GM21576 (cell line): ENCODE measurements around the gene TPSAB1.

ENCODE experiments used
- ATAC-seq: cut with Tn5 transposase; IDR thresholded peaks from one replicate; pipeline ENCODE4 v1.9.1; 2021; ENCODE audit warnings: mild to moderate bottlenecking, moderate library complexity; ENCODE audit not compliant: unreplicated experiment

TPSAB1 gene

DNA sequence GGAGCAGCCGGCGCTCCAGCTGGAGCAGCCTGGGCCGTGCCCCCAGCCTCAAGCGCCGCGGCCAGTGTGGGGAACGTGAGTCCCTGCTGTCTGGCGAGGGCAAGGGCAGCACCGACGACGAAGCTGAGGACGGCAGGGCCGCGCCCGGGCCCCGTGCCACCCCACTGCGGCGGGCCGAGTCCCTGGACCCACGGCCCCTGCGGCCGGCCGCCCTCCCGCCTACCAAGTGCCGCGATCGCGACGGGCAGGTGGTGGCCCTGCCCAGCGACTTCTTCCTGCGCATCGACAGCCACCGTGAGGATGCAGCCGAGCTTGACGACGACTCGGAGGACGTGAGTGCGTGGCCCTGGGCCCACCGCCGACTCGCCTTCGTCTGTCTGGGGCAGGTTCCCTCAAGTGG, 31.4 kb upstream of the TPSAB1 start:
- no peak for ATAC-seq

DNA sequence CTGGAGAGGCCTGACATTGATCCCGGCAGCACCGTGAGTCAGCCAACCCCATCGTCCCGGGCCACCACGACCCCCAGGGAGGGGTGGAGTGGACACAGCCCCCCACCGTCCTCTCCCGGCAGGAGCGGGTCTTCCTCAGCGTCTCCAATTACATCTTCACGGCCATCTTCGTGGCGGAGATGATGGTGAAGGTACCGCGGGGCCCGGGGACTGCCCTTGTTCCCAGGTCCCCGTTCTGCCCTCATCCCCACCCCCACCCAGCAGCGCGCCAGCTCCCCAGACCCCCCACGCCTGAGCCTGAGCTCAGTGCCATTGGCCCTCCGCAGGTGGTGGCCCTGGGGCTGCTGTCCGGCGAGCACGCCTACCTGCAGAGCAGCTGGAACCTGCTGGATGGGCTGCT, 30.0 kb upstream of the TPSAB1 start:
- ATAC-seq = no peak

DNA sequence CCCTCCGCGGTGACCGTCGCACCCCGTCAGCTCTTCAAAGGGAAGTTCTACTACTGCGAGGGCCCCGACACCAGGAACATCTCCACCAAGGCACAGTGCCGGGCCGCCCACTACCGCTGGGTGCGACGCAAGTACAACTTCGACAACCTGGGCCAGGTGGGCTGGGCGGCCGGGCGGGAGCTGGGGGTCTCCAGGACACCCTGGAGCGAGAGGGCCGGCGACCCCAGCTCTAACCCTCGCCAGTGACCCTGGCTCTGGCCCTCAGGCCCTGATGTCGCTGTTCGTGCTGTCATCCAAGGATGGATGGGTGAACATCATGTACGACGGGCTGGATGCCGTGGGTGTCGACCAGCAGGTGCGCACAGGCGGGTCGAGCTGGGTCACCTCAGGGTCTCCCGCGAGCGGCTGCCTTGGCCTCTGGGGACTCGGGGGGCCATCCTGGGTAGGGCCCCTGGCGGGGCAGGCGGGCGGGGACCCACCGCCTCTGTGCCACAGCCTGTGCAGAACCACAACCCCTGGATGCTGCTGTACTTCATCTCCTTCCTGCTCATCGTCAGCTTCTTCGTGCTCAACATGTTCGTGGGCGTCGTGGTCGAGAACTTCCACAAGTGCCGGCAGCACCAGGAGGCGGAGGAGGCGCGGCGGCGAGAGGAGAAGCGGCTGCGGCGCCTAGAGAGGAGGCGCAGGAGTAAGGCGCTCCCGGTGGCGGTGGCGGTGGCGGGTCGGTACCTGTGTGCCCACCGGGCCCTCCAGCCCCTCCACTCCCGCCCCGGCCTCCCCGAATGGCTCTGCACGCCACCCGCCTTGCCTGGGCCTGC, 28.8 kb upstream of the TPSAB1 start:
- ATAC-seq = no peak

DNA sequence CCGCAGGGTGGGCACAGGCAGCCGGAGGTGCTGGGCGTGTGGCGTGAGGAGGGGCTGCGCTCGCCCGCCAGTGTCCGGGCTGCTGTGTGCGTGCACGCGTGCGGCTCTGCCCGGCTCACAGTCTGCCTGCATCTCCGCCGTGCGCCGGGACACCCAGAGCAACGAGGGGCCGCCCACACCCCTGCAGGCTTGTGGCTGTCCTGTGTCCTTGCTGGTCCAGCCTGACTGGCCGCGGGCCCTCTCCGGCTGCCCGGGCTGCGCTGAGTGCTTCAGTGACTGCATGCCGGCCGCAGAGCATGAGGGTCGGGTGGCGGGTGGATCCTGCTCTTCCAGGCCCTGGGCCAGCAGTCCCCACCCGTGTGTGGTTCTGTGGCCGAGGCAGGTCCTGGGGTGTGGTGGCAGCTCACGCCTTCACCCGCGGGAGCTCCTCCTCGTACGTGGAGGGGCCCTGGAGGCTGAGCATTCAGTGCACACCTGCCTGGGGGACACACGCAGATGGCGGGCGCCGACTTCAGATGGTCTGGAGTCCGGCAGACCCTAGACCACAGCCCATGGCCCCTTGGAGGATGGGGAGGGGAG, 27.8 kb upstream of the TPSAB1 start:
- ATAC-seq = no peak

DNA sequence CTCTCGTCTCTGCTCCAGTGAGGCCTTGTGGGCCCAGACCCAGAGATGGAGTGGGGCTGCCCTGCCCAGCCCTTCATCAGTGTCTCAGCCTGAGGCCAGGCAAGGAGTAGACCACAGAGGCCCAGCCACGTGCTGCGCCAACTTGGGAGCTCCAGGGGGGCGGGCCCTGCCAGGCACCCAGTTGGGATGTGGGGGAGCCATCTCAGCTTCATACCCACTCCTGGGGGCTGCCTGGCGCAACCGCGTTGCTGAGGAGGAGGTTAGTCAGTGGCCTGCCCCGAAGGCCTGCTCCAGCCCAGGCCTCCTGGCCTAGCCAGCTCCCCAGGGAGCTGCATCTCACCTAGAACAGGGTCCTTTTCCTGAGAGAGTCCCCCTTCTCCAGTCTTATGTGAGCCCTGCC, 27.3 kb upstream of the TPSAB1 start:
- ATAC-seq = no peak

DNA sequence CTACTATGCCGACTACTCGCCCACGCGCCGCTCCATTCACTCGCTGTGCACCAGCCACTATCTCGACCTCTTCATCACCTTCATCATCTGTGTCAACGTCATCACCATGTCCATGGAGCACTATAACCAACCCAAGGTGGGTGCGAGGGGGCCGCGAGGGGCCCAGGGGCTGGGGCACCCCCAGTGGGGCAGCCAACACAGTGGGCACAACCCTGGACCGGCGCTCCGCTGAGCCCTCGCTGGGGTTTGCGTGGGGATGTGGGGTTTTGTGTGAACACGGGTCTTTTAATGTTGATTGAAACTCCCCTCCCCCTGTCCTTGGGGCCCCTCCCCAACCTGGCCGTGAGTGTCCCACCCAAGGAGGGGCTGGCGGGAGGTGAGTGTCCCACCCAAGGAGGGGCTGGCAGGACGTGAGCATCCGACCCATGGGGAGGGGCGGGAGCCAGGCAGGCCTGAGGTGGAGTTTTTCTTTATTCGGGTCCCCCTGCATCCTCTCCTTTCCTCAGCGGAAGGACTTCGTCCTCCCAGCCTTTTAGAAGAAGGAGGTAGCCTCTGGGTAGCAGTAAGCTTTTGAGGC, 26.6 kb upstream of the TPSAB1 start:
- no peak for ATAC-seq

DNA sequence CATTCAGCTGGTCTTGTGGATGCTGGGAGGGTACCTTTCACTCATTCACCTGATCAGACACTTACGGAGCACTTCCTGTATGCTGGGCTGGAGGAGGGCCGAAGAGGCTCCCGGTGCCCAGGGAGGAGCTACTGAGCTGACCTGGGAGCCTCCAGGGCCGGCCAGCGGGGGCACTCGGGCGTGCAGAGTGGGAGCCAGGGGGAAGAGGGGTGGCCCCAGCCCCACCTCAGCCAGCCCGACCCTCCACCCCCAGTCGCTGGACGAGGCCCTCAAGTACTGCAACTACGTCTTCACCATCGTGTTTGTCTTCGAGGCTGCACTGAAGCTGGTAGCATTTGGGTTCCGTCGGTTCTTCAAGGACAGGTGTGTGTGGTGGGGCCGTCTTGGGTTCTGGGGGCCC, 25.8 kb upstream of the TPSAB1 start:
- ATAC-seq = no peak

DNA sequence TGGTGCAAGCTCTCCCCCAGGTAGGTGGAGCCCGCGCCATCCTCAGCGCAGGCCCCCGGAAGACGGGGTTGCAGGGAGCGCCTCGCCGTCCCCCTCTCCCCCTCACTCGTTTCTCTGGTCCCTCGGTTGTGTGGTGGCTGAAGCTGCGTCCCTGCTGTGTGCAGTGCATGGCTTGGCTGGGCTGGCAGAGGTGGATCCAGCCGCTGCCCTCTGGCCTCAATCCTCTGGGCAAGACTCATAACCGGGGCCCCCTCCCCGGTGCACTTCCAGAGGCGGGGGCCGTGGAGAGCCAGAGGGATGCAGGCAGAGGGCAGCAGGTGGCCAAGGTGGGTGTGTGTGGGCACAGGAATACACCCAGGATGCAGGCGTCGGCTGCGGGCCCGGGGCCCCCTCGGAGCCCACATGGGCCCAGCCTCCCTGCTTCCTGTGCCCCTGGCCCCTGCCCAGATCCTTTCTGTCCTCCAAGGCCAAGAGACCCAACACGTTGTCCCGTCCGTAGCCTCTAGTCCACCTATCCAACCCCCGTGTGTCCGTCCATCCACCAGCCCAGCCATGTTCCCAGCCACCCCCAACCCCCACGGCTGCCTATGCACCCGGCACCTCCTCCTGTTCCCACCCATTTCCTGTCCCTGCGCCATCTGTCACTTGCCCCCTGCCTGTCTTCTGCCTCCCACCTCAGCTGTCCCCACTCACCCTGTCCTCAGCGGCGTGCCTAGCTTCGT, 24.8 kb upstream of the TPSAB1 start:
- ATAC-seq = no peak

DNA sequence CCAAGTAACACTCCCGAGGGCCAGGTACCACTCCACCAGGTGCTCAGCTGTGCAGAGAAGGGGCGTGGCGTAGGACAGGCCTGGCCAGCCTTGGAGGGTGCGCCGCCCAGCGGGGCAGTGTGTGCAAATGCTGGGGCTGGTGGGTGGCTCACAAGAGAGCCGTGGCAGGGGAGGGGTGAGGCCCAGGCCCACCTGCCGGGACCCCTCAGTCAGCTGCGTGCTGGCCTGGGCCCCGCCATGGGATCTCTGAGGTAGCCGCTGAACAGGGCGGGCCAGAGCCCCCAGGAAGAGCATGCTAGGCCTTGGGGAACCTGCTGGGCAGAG, 24.2 kb upstream of the TPSAB1 start:
- ATAC-seq = no peak

DNA sequence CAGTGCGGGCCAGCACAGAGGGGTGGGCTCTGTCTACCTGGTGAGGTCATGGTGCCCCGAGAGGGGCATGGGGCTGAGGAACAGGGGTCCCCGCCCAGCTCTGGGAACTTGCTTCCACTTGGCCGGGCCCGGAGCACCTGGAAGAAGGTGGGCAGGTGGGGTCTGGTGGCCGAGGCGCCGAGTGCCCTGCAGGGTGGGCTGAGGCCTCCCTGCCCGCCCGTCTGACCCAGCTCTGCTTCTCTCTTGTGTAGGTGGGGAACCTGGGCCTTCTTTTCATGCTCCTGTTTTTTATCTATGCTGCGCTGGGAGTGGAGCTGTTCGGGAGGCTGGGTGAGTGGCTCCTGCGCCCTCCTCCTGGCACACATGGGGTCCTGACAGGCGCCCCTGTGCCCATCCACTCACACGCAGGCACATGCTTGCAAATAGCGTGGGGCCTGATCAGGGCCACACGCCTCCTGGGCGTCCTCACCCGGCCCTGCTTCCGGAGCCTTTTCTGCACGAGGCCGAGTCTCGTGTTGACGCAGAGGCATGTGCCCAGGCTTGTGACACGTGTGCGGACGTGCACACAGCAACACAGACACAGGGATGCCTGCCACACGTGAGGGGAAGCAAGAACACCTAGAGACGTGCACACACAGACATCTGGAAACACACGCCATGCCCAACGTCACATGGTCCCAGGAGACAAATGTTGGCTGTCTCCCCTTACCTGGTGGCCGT, 23.7 kb upstream of the TPSAB1 start:
- no peak for ATAC-seq

DNA sequence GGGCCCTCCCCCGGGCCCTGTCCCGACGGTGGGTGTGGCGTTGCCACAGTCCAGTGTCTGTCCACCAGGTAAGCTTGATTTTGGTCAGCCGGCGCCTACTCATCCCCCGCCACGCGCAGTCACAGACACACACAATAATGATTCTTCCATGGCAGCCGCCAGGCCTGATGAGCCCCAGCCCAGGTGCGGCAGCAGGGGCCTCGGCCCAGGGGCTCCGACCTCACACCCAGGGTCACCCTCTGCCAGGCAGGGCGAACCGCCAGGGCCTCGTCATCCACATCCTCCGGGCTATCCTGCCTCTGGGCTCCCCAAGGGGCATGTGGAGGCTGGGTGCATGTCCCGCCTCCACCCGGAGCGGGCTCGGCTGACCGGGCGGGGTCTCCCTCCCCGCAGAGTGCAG, 23.0 kb upstream of the TPSAB1 start:
- no peak for ATAC-seq

DNA sequence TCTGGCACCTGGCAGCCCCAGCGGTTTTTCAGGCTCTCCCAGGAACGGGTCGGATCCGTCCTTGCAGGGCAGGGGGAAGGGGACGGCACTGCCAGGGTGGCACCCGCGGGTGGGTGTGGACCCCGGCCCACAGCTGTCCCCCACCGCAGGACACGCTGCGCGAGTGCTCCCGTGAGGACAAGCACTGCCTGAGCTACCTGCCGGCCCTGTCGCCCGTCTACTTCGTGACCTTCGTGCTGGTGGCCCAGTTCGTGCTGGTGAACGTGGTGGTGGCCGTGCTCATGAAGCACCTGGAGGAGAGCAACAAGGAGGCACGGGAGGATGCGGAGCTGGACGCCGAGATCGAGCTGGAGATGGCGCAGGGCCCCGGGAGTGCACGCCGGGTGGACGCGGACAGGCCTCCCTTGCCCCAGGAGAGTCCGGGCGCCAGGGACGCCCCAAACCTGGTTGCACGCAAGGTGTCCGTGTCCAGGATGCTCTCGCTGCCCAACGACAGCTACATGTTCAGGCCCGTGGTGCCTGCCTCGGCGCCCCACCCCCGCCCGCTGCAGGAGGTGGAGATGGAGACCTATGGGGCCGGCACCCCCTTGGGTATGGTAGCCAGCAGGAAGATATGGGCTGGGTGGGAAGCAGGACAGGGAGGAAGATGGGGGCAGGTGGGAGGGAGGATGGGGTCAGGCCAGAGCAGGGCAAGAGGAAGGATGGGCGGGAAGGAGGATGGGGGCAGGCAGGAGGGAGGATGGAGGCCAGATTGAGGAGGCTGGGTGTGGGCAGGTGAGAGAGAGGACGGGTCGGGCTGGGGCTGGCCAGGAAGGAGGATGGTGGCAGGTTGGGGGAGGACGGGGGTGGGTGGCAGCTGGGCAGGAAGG, 22.2 kb upstream of the TPSAB1 start:
- ATAC-seq = no peak

DNA sequence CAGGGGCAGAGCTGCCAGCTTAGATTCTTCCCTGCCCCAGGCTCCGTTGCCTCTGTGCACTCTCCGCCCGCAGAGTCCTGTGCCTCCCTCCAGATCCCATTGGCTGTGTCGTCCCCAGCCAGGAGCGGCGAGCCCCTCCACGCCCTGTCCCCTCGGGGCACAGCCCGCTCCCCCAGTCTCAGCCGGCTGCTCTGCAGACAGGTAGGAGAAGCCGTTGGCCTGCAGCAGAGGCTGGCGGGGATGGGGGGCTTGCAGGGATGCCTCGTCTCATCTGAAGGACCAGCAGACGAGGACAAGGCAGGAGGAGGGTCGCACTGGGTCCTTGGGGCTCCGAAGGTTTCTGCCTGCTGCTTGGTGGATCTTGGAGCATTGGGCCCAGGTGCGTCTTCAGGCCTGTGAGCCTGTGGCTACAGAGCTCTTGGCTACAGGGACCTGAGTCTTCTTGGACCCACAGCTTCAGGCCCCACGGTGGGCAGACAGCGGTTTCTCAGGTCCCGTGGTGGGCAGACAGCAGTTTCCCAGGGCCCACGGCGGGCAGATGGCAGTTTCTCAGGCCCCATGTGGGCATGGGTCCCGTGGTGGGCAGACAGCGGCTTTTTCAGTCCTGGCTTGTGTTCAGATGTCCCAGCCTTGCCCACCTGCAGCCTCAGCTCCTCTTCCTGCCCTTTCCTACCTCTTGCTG, 21.4 kb upstream of the TPSAB1 start:
- no peak for ATAC-seq

DNA sequence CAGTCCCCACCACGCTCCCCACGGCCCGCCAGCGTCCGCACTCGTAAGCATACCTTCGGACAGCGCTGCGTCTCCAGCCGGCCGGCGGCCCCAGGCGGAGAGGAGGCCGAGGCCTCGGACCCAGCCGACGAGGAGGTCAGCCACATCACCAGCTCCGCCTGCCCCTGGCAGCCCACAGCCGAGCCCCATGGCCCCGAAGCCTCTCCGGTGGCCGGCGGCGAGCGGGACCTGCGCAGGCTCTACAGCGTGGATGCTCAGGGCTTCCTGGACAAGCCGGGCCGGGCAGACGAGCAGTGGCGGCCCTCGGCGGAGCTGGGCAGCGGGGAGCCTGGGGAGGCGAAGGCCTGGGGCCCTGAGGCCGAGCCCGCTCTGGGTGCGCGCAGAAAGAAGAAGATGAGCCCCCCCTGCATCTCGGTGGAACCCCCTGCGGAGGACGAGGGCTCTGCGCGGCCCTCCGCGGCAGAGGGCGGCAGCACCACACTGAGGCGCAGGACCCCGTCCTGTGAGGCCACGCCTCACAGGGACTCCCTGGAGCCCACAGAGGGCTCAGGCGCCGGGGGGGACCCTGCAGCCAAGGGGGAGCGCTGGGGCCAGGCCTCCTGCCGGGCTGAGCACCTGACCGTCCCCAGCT, 20.3 kb upstream of the TPSAB1 start:
- no peak for ATAC-seq

DNA sequence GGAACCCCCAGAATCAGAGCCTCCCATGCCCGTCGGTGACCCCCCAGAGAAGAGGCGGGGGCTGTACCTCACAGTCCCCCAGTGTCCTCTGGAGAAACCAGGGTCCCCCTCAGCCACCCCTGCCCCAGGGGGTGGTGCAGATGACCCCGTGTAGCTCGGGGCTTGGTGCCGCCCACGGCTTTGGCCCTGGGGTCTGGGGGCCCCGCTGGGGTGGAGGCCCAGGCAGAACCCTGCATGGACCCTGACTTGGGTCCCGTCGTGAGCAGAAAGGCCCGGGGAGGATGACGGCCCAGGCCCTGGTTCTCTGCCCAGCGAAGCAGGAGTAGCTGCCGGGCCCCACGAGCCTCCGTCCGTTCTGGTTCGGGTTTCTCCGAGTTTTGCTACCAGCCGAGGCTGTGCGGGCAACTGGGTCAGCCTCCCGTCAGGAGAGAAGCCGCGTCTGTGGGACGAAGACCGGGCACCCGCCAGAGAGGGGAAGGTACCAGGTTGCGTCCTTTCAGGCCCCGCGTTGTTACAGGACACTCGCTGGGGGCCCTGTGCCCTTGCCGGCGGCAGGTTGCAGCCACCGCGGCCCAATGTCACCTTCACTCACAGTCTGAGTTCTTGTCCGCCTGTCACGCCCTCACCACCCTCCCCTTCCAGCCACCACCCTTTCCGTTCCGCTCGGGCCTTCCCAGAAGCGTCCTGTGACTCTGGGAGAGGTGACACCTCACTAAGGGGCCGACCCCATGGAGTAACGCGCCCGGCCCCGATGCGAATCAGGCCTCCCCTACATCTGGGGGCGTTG, 19.5 kb upstream of the TPSAB1 start:
- no peak for ATAC-seq

DNA sequence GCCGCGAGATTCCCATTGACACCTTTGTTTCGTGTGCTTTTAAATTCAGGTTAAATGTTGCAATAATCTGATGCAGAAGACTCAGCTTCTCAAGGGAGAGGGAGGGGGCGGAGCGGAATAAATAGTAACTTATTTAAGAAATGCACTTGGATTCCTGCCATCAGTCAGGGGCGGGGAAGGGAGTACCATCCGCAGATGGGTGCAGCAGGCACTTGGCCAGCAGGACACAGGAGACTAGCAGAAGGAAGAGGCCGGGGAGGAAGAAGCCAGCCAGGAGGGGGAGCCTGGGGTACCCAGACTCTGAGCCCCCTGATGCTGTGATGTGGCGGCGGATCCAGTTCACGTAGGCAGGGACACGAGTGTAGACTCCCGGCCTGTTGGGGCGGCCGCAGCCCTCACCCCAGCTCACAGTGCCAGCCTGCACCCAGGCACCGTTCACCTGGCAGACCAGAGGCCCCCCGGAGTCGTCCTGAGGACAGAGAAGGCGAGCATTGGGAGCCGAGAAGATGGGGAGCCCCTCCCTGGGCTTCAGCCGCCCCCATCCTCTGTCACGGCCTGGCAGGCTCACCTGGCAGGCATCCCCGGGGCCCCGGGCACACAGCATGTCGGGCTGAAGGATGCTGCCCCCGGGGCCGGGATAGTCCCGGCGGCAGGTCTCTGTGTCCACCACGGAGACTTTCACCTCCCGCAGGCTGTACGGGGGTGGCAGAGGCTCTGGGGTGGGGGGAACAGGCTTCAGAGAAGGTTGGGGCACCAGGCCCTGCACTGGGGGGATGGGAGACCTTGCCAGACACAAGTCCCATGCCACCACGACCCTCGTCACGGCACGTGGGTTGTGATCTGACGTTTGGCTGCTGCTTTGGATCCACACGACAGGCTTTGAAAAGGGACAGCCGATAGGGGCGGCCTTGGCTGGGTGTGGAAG, 18.6 kb upstream of the TPSAB1 start:
- ATAC-seq = no peak

DNA sequence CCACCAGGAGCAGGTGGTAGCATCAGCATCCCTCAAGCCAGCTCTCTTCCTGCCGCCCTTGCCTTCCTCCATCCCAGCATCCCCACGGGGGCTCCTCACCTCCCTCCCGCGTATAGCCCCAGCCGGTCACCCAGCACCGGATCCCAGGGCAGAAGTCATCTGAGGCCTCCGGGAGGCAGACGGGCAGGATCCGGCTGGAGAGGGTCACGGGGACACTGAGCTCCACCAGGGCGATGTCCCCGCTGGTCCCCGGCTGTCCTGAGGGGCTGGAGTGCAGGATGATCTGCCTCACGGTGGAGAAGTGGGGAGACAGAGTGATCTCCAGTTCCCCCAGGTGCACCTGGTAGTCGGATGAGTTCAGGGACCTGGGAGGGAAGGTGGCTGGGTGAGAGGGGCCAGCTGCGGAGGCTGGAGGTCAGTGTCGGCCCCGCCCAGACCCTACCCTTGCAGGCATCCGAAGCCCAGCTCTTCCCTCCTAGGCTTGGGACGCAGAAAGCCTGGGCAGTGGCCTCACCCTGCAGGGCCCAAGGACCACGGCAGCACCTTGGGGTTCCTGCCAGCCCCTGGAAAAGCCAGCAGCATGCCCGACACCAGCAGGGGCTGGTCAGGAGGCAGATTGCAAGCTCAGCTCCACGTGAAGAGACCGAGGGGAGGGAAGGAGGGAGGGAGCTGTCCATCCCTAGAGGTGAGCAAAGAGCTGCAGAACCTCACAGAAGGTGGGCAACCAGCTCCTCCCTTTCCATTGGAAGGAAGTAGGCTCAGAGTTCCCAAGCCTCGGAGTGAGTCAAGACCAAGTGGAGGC, 17.8 kb upstream of the TPSAB1 start:
- no peak for ATAC-seq
